HTR-8/SVneo (cell line): Measurements from ENCODE around the gene GLIS1.
"Not testable (repeated sequence)": the region's sequence is repeated elsewhere in the genome, so short reads cannot be mapped to it uniquely, and the experiment has no call there.

Experiments
- DNase-seq: peaks from one replicate; pipeline ENCODE4 v3.0.0; 2011; ENCODE audit warnings: low spot score, mixed read lengths; ENCODE audit not compliant: insufficient read length
- FAIRE-seq: peaks from 2 replicates; lab custom pipeline; 2011; peaks lifted over from hg19 to GRCh38; lab: Jason Lieb, UNC

GLIS1 gene

GRCh38 chr1:53557369-53557768 lies 181.6 kb downstream of the GLIS1 start:
- DNase-seq (no peak), FAIRE-seq (no peak)

- no peak for FAIRE-seq
- no peak for DNase-seq
Measured at GRCh38 chr1:53556657-53557227, 182.2 kb downstream of the GLIS1 start.

GRCh38 chr1:53555620-53556326 lies 183.2 kb downstream of the GLIS1 start:
- FAIRE-seq: peak; percentile 99
- DNase-seq: not testable (repeated sequence)

- no peak for FAIRE-seq
- no peak for DNase-seq
Measured at GRCh38 chr1:53554592-53555305, 184.2 kb downstream of the GLIS1 start.

GRCh38 chr1:53553734-53554509 lies 185.0 kb downstream of the GLIS1 start:
- no peak for FAIRE-seq

GRCh38 chr1:53552981-53553733 lies 185.8 kb downstream of the GLIS1 start:
- no peak for FAIRE-seq
- no peak for DNase-seq

More at GRCh38 chr1:53553734-53554509, 185.0 kb downstream of the GLIS1 start:
- no peak for DNase-seq

GRCh38 chr1:53552146-53552861 lies 186.7 kb downstream of the GLIS1 start:
- DNase-seq: no peak
- no peak for FAIRE-seq

- FAIRE-seq: no peak
Measured at GRCh38 chr1:53551428-53551995, 187.5 kb downstream of the GLIS1 start.

GRCh38 chr1:53550201-53550741 lies 188.7 kb downstream of the GLIS1 start:
- no peak for DNase-seq
- no peak for FAIRE-seq

More at GRCh38 chr1:53551428-53551995, 187.5 kb downstream of the GLIS1 start:
- DNase-seq: no peak

GRCh38 chr1:53549781-53550180 lies 189.2 kb downstream of the GLIS1 start:
- no peak for DNase-seq
- FAIRE-seq: no peak

GRCh38 chr1:53549287-53549686 lies 189.7 kb downstream of the GLIS1 start:
- FAIRE-seq: no peak
- no peak for DNase-seq

- FAIRE-seq: no peak
- DNase-seq: no peak
Measured at GRCh38 chr1:53548031-53548491, 190.9 kb downstream of the GLIS1 start.

GRCh38 chr1:53547231-53547790 lies 191.7 kb downstream of the GLIS1 start:
- DNase-seq (no peak), FAIRE-seq (no peak)

GRCh38 chr1:53546409-53547155 lies 192.4 kb downstream of the GLIS1 start:
- no peak for FAIRE-seq
- DNase-seq: no peak

- FAIRE-seq (no peak), DNase-seq (no peak)
Measured at GRCh38 chr1:53545663-53546408, 193.1 kb downstream of the GLIS1 start.

GRCh38 chr1:53544728-53545515 lies 194.0 kb downstream of the GLIS1 start:
- FAIRE-seq (no peak), DNase-seq (no peak)
